MM.1S (cell line): ENCODE data around the gene MAGI2.

Source experiments
- CTCF ChIP-seq: fragments of 300-600 bp; sonication (generic); IDR thresholded peaks from 2 replicates; pipeline ENCODE4 v1.5.1; 2016; ENCODE audit warnings: antibody characterized with exemption, low read length, mixed read lengths
- EZH2 ChIP-seq: fragments of 300-600 bp; sonication (generic); optimal IDR thresholded peaks from 2 replicates; pipeline ENCODE3; 2017; ENCODE audit warnings: low read depth, mild to moderate bottlenecking, antibody characterized with exemption, low read length, mixed read lengths

GRCh38 chr7:78017591-78018100, 1435.8 kb downstream of the MAGI2 start:
- TF ChIP-seq CTCF = no peak
- TF ChIP-seq EZH2 = no peak
